IPS-20b (cell line): Measurements from ENCODE around the gene KIF5A.

Source experiments
- H3K27ac ChIP-seq: one replicate; pipeline ENCODE4 v1.5.1; 2013; ENCODE audit warnings: low read length
- H3K27me3 ChIP-seq: 2 replicates; pipeline ENCODE4 v1.6.1; 2013; ENCODE audit warnings: mild to moderate bottlenecking, low read length, inconsistent platforms; ENCODE audit not compliant: insufficient read depth
- H3K36me3 ChIP-seq: 2 replicates; pipeline ENCODE4 v1.6.1; 2013; ENCODE audit warnings: low read depth, mild to moderate bottlenecking, inconsistent platforms, low read length, moderate library complexity; ENCODE audit not compliant: insufficient read depth
- H3K4me1 ChIP-seq: 2 replicates; pipeline ENCODE4 v1.6.1; 2013; ENCODE audit warnings: mild to moderate bottlenecking, control low read depth, inconsistent platforms, low read length, moderate library complexity; ENCODE audit not compliant: insufficient read depth
- H3K4me3 ChIP-seq: 2 replicates; pipeline ENCODE4 v1.5.1; 2013; ENCODE audit warnings: mild to moderate bottlenecking, low read length, inconsistent platforms
- H3K9ac ChIP-seq: 2 replicates; pipeline ENCODE4 v1.6.1; 2013; ENCODE audit warnings: low read depth, mild to moderate bottlenecking, inconsistent platforms, low read length, moderate library complexity
- H3K9me3 ChIP-seq: 2 replicates; pipeline ENCODE4 v1.6.1; 2013; ENCODE audit warnings: mild to moderate bottlenecking, low read depth, low read length, inconsistent platforms; ENCODE audit not compliant: insufficient read depth

KIF5A gene

GRCh38 chr12:57592551-57593165 is 42.8 kb downstream of the KIF5A start:
- Histone ChIP-seq H3K4me3 (peak overlapping the region; percentile 93; the same call in 1 of the 2 replicates), H3K27me3 (peaks cover 15% of the 10 kb centered on the region), H3K4me1 (0 out of 2 replicates have a peak, but pooled peaks cover 5% of the 10 kb centered on the region), H3K9ac (peak overlapping the region; percentile 85; the same call in 1 of the 2 replicates), H3K36me3 (peaks cover 31% of the 10 kb centered on the region), H3K27ac (no peak overlapping the region), H3K9me3 (no peaks in the 10 kb centered on the region)

- Histone ChIP-seq H3K27ac (no peak overlapping the region), H3K9ac (no peak overlapping the region), H3K4me3 (no peak overlapping the region), H3K4me1 (0 out of 2 replicates have a peak, but pooled peaks cover 5% of the 10 kb centered on the region), H3K36me3 (peaks cover 32% of the 10 kb centered on the region), H3K27me3 (peaks cover 10% of the 10 kb centered on the region), H3K9me3 (no peaks in the 10 kb centered on the region)
Measured at GRCh38 chr12:57593187-57593586, 43.3 kb downstream of the KIF5A start.

DNA sequence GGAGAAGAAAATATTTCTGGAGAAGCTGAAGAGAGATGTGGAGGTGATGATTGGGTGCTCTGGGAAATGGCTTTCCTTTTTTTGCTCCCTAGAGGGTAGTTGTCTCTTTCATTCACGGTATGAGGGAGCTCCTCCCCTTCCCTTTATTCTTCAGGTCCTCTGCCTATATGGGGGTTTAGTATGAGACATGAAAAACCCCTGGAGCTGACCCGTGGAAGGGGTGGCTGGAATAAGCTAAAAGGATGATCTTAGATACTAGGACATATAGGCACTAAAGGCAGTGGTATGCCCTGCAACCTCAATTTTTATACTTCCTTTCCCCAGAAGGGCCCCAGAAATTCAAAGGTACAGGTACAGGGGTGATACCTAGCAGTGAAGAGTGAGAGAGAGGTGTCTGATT is 50.6 kb downstream of the KIF5A start:
- peaks cover 65% of the 10 kb centered on the region for H3K36me3 ChIP-seq
- H3K4me3 ChIP-seq: no peak overlapping the region
- peaks cover 8% of the 10 kb centered on the region; the same call in 1 of the 2 replicates for H3K4me1 ChIP-seq
- H3K9me3 ChIP-seq: no peaks in the 10 kb centered on the region
- no peaks in the 10 kb centered on the region for H3K27me3 ChIP-seq
- H3K9ac ChIP-seq: no peak overlapping the region
- no peak overlapping the region for H3K27ac ChIP-seq

- Histone ChIP-seq H3K36me3 (peaks cover 50% of the 10 kb centered on the region), H3K4me1 (peaks cover 10% of the 10 kb centered on the region; the same call in 1 of the 2 replicates), H3K9ac (no peak overlapping the region), H3K9me3 (no peaks in the 10 kb centered on the region), H3K27ac (no peak overlapping the region), H3K27me3 (no peaks in the 10 kb centered on the region), H3K4me3 (no peak overlapping the region)
Measured at GRCh38 chr12:57602544-57602943, 52.7 kb downstream of the KIF5A start.

GRCh38 chr12:57603324-57603723 is 53.5 kb downstream of the KIF5A start:
- H3K36me3 ChIP-seq: peaks cover 52% of the 10 kb centered on the region
- H3K27me3 ChIP-seq: no peaks in the 10 kb centered on the region
- H3K9me3 ChIP-seq: no peaks in the 10 kb centered on the region
- H3K9ac ChIP-seq: peak overlapping the region; percentile 86; the same call in 1 of the 2 replicates
- no peak overlapping the region for H3K27ac ChIP-seq
- H3K4me3 ChIP-seq: peak overlapping the region; percentile 88; the same call in 1 of the 2 replicates
- peaks cover 10% of the 10 kb centered on the region; the same call in 1 of the 2 replicates for H3K4me1 ChIP-seq

GRCh38 chr12:57603815-57604453 is 54.1 kb downstream of the KIF5A start:
- H3K27ac ChIP-seq: peak overlapping the region; percentile 69
- peaks cover 14% of the 10 kb centered on the region; the same call in 1 of the 2 replicates for H3K4me1 ChIP-seq
- H3K4me3 ChIP-seq: peak overlapping the region; percentile 88
- H3K9ac ChIP-seq: peak overlapping the region; percentile 86
- no peaks in the 10 kb centered on the region for H3K27me3 ChIP-seq
- peaks cover 53% of the 10 kb centered on the region for H3K36me3 ChIP-seq
- H3K9me3 ChIP-seq: no peaks in the 10 kb centered on the region

DNA sequence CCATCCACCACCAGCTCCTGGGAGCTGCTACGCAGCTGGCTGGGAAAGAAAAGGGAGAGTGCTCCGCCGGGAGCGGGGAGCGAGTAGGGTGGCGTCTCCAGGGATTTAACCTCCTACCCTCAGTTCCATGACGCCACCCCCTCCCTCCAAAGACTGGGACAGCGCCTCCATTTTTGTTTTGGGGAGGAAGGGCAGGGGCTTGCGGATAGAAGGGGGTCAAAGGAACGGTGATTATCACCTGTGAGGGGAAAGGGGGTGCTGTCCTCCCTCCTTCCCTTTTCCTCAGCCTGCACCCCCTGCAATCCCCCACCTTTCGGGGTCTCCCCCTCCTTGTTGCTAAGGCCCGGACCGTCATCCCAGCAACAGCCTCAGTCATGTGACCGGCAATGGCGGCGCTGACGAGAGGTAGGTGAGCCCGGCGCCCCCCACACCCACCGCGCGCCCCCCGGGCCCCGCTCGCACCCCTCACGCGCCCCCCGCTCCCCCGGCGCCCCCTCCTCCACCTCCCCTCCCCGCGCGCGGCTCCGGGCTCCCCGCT is 54.7 kb downstream of the KIF5A start, which contains the start of gene DTX3:
Gene DTX3 (plus strand): TSS at position 371 of the 538 bp plus-strand sequence. CDS start 1,694 bp downstream, outside the sequence.
- Histone ChIP-seq H3K4me1 (peaks cover 15% of the 10 kb centered on the region; the same call in 1 of the 2 replicates), H3K9me3 (no peaks in the 10 kb centered on the region), H3K4me3 (peak within 1 kb of the TSS; percentile 88), H3K36me3 (peaks cover 48% of the 10 kb centered on the region), H3K27me3 (no peaks in the 10 kb centered on the region), H3K9ac (peak within 1 kb of the TSS; percentile 86), H3K27ac (peak within 1 kb of the TSS; percentile 72)

DNA sequence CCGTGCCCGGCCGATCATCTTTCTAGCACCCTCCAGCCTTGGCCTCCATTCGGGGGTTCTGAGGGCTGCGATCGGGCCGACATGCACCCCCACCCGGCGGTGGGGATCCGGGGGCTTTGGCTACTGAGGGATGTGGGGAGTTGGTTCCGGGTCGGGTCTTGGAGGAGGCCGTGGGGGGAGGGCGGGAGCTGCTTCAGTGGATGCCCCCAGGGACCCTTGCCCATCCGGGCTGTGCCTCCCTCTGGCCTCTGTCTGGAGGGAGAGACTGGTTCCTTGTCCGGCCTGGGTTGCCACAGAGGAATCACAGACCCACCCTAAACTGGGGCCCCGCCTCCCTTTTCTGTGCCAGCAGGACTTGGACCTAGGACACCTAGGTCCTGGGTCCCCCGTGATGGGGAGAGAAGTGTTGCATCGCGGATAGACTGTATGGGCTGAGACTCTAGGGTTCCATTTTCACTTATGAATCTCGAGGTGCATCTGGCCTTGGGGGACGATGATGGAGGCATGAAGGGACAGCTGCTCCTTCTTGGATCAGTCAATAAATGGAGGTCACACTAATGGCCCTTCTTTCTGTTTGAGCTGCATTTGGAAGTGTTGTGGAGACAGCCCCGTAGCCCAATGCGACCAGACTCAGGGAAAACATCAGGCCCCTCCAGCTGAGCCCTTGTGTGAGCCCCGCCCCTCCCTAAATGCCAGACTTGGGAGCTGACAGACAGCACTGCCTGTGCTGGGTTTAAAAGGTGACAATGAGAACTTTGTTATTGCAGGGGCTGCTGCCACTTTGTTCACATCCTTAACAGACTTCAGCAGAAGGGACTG is 55.4 kb downstream of the KIF5A start:
- Histone ChIP-seq H3K36me3 (peaks cover 41% of the 10 kb centered on the region), H3K27me3 (peaks cover 5% of the 10 kb centered on the region; the same call in 1 of the 2 replicates), H3K9ac (peak overlapping the region; percentile 79; the same call in 1 of the 2 replicates), H3K4me1 (peaks cover 15% of the 10 kb centered on the region; the same call in 1 of the 2 replicates), H3K9me3 (no peaks in the 10 kb centered on the region), H3K4me3 (peak overlapping the region; percentile 88), H3K27ac (peak overlapping the region; percentile 72)

DNA sequence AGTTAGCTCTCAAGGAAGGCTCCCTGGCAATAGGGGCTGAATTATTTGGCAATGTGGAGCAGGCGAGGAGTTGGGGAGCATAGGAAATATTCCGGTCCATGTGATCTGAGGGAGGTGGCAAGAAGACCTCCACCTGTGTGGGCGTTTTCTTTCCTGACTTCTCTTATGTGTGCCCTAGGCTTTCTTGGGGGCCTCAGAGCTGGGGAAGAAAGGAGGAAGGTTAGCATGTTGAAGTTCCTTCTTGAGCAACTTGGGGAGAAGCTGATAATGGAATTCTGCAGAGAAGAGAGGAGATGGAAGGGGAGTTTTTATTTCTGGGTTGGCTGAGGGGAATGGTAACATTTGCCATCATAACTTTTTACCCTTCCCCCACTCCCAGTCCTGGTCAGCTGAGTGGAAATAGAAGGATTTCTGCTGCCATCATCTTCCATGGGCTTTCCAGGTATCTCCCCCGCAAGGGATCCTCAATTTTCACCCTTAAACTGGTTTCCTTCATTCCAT is 56.0 kb downstream of the KIF5A start:
- Histone ChIP-seq H3K4me1 (peaks cover 15% of the 10 kb centered on the region; the same call in 1 of the 2 replicates), H3K27ac (no peak overlapping the region), H3K9ac (peak overlapping the region; percentile 79; the same call in 1 of the 2 replicates), H3K27me3 (peaks cover 11% of the 10 kb centered on the region), H3K4me3 (peak overlapping the region; percentile 88), H3K9me3 (no peaks in the 10 kb centered on the region), H3K36me3 (peaks cover 34% of the 10 kb centered on the region)

DNA sequence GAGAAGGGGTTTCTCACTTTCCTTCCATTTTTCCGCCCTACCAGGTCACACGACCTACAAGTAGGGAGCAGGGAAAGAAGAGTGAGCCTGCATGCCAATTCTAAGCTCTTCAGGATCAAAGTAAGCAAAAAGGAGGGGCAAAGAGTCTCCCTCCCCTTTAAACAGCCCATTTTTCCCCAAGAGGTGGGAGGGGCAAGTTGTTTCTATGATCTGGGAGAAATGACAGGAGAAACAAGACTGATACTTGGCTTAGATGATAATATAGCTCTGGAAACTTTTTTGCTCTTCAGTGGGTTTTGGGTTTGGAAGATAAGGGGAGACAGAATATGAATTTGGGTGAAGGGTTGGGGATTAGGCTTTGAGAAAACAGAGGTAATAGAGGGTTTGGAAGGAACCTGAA is 56.6 kb downstream of the KIF5A start:
- Histone ChIP-seq H3K9me3 (no peaks in the 10 kb centered on the region), H3K27ac (no peak overlapping the region), H3K36me3 (peaks cover 29% of the 10 kb centered on the region), H3K9ac (no peak overlapping the region), H3K27me3 (peaks cover 15% of the 10 kb centered on the region), H3K4me3 (no peak overlapping the region), H3K4me1 (peaks cover 15% of the 10 kb centered on the region; the same call in 1 of the 2 replicates)

- H3K27ac ChIP-seq: no peak overlapping the region
- H3K9me3 ChIP-seq: no peaks in the 10 kb centered on the region
- peaks cover 15% of the 10 kb centered on the region for H3K27me3 ChIP-seq
- H3K36me3 ChIP-seq: peaks cover 25% of the 10 kb centered on the region
- peaks cover 15% of the 10 kb centered on the region; the same call in 1 of the 2 replicates for H3K4me1 ChIP-seq
- no peak overlapping the region for H3K4me3 ChIP-seq
- no peak overlapping the region for H3K9ac ChIP-seq
Measured at GRCh38 chr12:57606821-57607220, 57.0 kb downstream of the KIF5A start.
